Measurements from ENCODE around the gene RAB27A. TPM values are rescaled to one million over a fixed set of nuclear protein-coding genes. Genes with fewer than 3 reads are reported as not detected.

The RAB27A gene
- total RNA-seq, 1 experiment from 2014 or later, result 8.0 TPM

GRCh38 chr15:55204464-55204863 is 85.1 kb downstream of the RAB27A start:
- BruUV-seq (replicated peaks), result no TSS peak
- Histone ChIP-seq H3K9me3 (ENCODE audit: control insufficient read depth, insufficient read depth, low read depth, low read length) (no peaks in the 10 kb centered on the region), H3K4me3 (ENCODE audit: low read depth in 2 of 2, low read length in 2 of 2) (no peak overlapping the region), H3K4me1 (ENCODE audit: control insufficient read depth, insufficient read depth, low read length) (no peaks in the 10 kb centered on the region), H3K27me3 (ENCODE audit: control insufficient read depth, insufficient read depth, low read length) (no peaks in the 10 kb centered on the region), H3K27ac (ENCODE audit: low read length) (no peak overlapping the region), H3K36me3 (ENCODE audit: control insufficient read depth, insufficient read depth, low read length) (no peaks in the 10 kb centered on the region)
- POLR2A ChIA-PET, result no interaction called here
- in situ Hi-C loops (cut with HindIII; ENCODE audit: low pct_unique_long_range_greater_than_20kb, low sequenced_read_pairs), result no loop called here
- ATAC-seq (no peak), DNase-seq (ENCODE audit: low read depth, low spot score) (no peak)
- intact Hi-C loops (cut with micrococcal nuclease; ENCODE audit: unreplicated experiment), result no loop called here
- CTCF ChIA-PET, result no interaction called here
- no peak for TF ChIP-seq POLR2AphosphoS5 (IDR thresholded peaks at IDR 0.05; ENCODE audit: low read depth, low read length)
- TF ChIP-seq SIN3A (IDR thresholded peaks at IDR 0.05; ENCODE audit: borderline replicate concordance, insufficient read depth, low read depth, low read length), result no peak
- no peak for TF ChIP-seq TCF7L2 (IDR thresholded peaks at IDR 0.05; ENCODE audit: low read depth, low read length)
- no peak for TF ChIP-seq REST (IDR thresholded peaks at IDR 0.05; ENCODE audit: insufficient read depth in 1 of 2, low read depth in 2 of 2, low read length in 1 of 2)
- TF ChIP-seq CTCF (IDR thresholded peaks at IDR 0.05), result no peak

GRCh38 chr15:55202206-55202605 is 87.4 kb downstream of the RAB27A start:
- in situ Hi-C loops (cut with HindIII; ENCODE audit: low pct_unique_long_range_greater_than_20kb, low sequenced_read_pairs) (no loop called here), intact Hi-C loops (cut with micrococcal nuclease; ENCODE audit: unreplicated experiment) (no loop called here)
- Histone ChIP-seq H3K4me3 (ENCODE audit: low read depth in 2 of 2, low read length in 2 of 2) (no peak overlapping the region), H3K27ac (ENCODE audit: low read length) (no peak overlapping the region), H3K27me3 (ENCODE audit: control insufficient read depth, insufficient read depth, low read length) (no peaks in the 10 kb centered on the region), H3K9me3 (ENCODE audit: control insufficient read depth, insufficient read depth, low read depth, low read length) (no peaks in the 10 kb centered on the region; the same call in 1 of the 2 replicates), H3K36me3 (ENCODE audit: control insufficient read depth, insufficient read depth, low read length) (no peaks in the 10 kb centered on the region), H3K4me1 (ENCODE audit: control insufficient read depth, insufficient read depth, low read length) (peaks cover 7% of the 10 kb centered on the region; the same call in 1 of the 2 replicates)
- ATAC-seq, result no peak
- CTCF ChIA-PET, result no interaction called here
- no TSS peak for BruUV-seq (replicated peaks)
- POLR2A ChIA-PET, result no interaction called here
- DNase-seq (ENCODE audit: low read depth, low spot score), result no peak
- no peak for TF ChIP-seq TCF7L2 (IDR thresholded peaks at IDR 0.05; ENCODE audit: low read depth, low read length)

GRCh38 chr15:55198706-55199105 is 90.9 kb downstream of the RAB27A start:
- intact Hi-C loops (cut with micrococcal nuclease; ENCODE audit: unreplicated experiment), result no loop called here
- POLR2A ChIA-PET, result no interaction called here
- H3K4me3 ChIP-seq (ENCODE audit: low read depth in 2 of 2, low read length in 2 of 2), result no peak overlapping the region

More at GRCh38 chr15:55198706-55199105, 90.9 kb downstream of the RAB27A start:
- Histone ChIP-seq H3K36me3 (ENCODE audit: control insufficient read depth, insufficient read depth, low read length) (peaks cover 8% of the 10 kb centered on the region; the same call in 1 of the 2 replicates), H3K27me3 (ENCODE audit: control insufficient read depth, insufficient read depth, low read length) (no peaks in the 10 kb centered on the region), H3K9me3 (ENCODE audit: control insufficient read depth, insufficient read depth, low read depth, low read length) (no peaks in the 10 kb centered on the region; the same call in 1 of the 2 replicates), H3K4me1 (ENCODE audit: control insufficient read depth, insufficient read depth, low read length) (peaks cover 20% of the 10 kb centered on the region; the same call in 1 of the 2 replicates), H3K27ac (ENCODE audit: low read length) (no peak overlapping the region)
- no peak for DNase-seq (ENCODE audit: low read depth, low spot score)
- CTCF ChIA-PET, result no interaction called here
- in situ Hi-C loops (cut with HindIII; ENCODE audit: low pct_unique_long_range_greater_than_20kb, low sequenced_read_pairs), result no loop called here
- BruUV-seq (replicated peaks), result no TSS peak
- TF ChIP-seq POLR2AphosphoS5 (IDR thresholded peaks at IDR 0.05; ENCODE audit: low read depth, low read length), result no peak
- no peak for TF ChIP-seq SIN3A (IDR thresholded peaks at IDR 0.05; ENCODE audit: borderline replicate concordance, insufficient read depth, low read depth, low read length)
- TF ChIP-seq TCF7L2 (IDR thresholded peaks at IDR 0.05; ENCODE audit: low read depth, low read length), result no peak
- TF ChIP-seq CTCF (IDR thresholded peaks at IDR 0.05), result no peak
- TF ChIP-seq REST (IDR thresholded peaks at IDR 0.05; ENCODE audit: insufficient read depth in 1 of 2, low read depth in 2 of 2, low read length in 1 of 2), result no peak
- no peak for ATAC-seq
